AG04450 (cell line): ENCODE measurements around the gene ONECUT2. TPM values are rescaled to one million over a fixed set of nuclear protein-coding genes. Genes with fewer than 3 reads are reported as not detected.

Source experiments
- CTCF ChIA-PET: fragments of 300-600, 350-600 bp; formaldehyde crosslinking; extraction: SDS; loops from one replicate; lab custom pipeline; 2022; ENCODE audit warnings: antibody characterized with exemption, inconsistent platforms; lab: Charles Lee
- POLR2A ChIA-PET: fragments of 350-600 bp; formaldehyde crosslinking; extraction: SDS; loops from one replicate; lab custom pipeline; 2021; ENCODE audit warnings: antibody characterized with exemption, inconsistent platforms; lab: Yijun Ruan, JAX
- DNase-seq: peaks from one replicate; pipeline ENCODE4 v3.0.0-alpha.2; 2011; ENCODE audit warnings: low read depth, low spot score
- H3K27ac ChIP-seq: one replicate; pipeline ENCODE4 v1.5.1; 2012; ENCODE audit warnings: low read depth, low read length, control low read depth
- H3K27me3 ChIP-seq: one replicate; pipeline ENCODE4 v1.6.0; 2012; ENCODE audit warnings: low read length; ENCODE audit not compliant: control insufficient read depth, insufficient read depth
- H3K4me3 ChIP-seq: 2 replicates; pipeline ENCODE4 v1.5.1; 2011; ENCODE audit warnings: mild to moderate bottlenecking, low read depth, low read length, control low read depth
- H3K9me3 ChIP-seq: 2 replicates; pipeline ENCODE4 v1.5.1; 2012; ENCODE audit warnings: low read length; ENCODE audit not compliant: control insufficient read depth, insufficient read depth
- CTCF ChIP-seq: IDR thresholded peaks from 2 replicates; pipeline ENCODE4 v1.5.1; 2011; ENCODE audit warnings: low read depth, low read length, control low read depth, inconsistent platforms
- polyA plus RNA-seq: library from polyadenylated mRNA; depleted of rRNA; stranded (reverse); fragments of >200 nt; gene quantifications from 2 replicates; pipeline ENCODE4 v1.2.3, GENCODE V29; 2011

The ONECUT2 gene
- polyA plus RNA-seq, 1 experiment, result 0.01 TPM

- no peak for TF ChIP-seq CTCF
- no peak overlapping the region for H3K27ac ChIP-seq
- peaks cover 23% of the 10 kb centered on the region for H3K9me3 ChIP-seq
- ChIA-PET CTCF (no interaction called here), POLR2A (no interaction called here)
- no peak overlapping the region for H3K4me3 ChIP-seq
- DNase-seq, result no peak
- peaks cover 88% of the 10 kb centered on the region for H3K27me3 ChIP-seq
Measured at GRCh38 chr18:57438743-57439608, 3.8 kb downstream of the ONECUT2 start.

GRCh38 chr18:57439609-57439968, 4.4 kb downstream of the ONECUT2 start:
- Histone ChIP-seq H3K27ac (no peak overlapping the region), H3K9me3 (peaks cover 23% of the 10 kb centered on the region), H3K27me3 (peaks cover 82% of the 10 kb centered on the region), H3K4me3 (no peak overlapping the region)
- TF ChIP-seq CTCF, result no peak
- no peak for DNase-seq
- ChIA-PET CTCF (no interaction called here), POLR2A (no interaction called here)

- no peak overlapping the region for H3K4me3 ChIP-seq
- ChIA-PET POLR2A (no interaction called here), CTCF (no interaction called here)
- H3K27ac ChIP-seq, result no peak overlapping the region
- H3K9me3 ChIP-seq, result peaks cover 23% of the 10 kb centered on the region
- DNase-seq, result no peak
- peaks cover 78% of the 10 kb centered on the region for H3K27me3 ChIP-seq
- TF ChIP-seq CTCF, result no peak
Measured at GRCh38 chr18:57439985-57440330, 4.8 kb downstream of the ONECUT2 start.

GRCh38 chr18:57440331-57441070, 5.3 kb downstream of the ONECUT2 start:
- Histone ChIP-seq H3K27me3 (peaks cover 78% of the 10 kb centered on the region), H3K4me3 (no peak overlapping the region), H3K9me3 (peaks cover 23% of the 10 kb centered on the region), H3K27ac (no peak overlapping the region)
- no peak for TF ChIP-seq CTCF
- DNase-seq, result no peak
- ChIA-PET POLR2A (no interaction called here), CTCF (interaction anchor here (1.4 kb wide), 1 partner anchor 691 kb away, joined by 4 read pairs; no protein-coding TSS in a partner anchor)
